ENCODE results near the gene SPATA13. TPM values are rescaled to one million over a fixed set of nuclear protein-coding genes. Genes with fewer than 3 reads are reported as not detected.

Gene SPATA13
- total and polyA plus RNA-seq, 4 donors = 10.5 to 36.7 (median 20.1) TPM

DNA sequence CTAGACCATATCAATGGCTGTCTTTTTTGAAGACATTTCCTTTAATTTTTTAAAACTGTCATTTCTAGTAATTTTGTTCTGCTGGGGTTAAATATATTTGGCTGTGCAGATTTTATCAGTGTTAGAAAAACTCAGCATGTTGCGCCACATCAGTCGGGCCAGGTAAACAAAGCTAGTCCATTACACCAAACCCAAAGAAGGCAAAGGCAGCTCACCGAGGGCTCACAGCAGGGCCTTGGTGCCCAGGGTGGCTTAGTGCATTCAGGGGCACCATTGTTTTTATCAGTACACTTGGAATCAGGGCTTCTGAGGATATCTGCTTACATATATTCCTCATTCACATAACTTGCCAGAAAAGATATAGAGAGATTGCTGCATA lies 22.2 kb downstream of the SPATA13 start:
- TF ChIP-seq, protein P1, sequence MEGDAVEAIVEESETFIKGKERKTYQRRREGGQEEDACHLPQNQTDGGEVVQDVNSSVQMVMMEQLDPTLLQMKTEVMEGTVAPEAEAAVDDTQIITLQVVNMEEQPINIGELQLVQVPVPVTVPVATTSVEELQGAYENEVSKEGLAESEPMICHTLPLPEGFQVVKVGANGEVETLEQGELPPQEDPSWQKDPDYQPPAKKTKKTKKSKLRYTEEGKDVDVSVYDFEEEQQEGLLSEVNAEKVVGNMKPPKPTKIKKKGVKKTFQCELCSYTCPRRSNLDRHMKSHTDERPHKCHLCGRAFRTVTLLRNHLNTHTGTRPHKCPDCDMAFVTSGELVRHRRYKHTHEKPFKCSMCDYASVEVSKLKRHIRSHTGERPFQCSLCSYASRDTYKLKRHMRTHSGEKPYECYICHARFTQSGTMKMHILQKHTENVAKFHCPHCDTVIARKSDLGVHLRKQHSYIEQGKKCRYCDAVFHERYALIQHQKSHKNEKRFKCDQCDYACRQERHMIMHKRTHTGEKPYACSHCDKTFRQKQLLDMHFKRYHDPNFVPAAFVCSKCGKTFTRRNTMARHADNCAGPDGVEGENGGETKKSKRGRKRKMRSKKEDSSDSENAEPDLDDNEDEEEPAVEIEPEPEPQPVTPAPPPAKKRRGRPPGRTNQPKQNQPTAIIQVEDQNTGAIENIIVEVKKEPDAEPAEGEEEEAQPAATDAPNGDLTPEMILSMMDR (IDR thresholded peaks at IDR 0.05; ENCODE audit: control extremely low read depth, extremely low read depth) = no peak
- Histone ChIP-seq H3K4me3 (no peak overlapping the region), H3K9ac (ENCODE audit: insufficient read depth in 1 of 2, low read length in 2 of 2) (no peak overlapping the region), H3K27ac (ENCODE audit: low read depth in 1 of 2, low read length in 1 of 2) (no peak overlapping the region), H3K4me1 (ENCODE audit: control insufficient read depth in 5 of 5, insufficient read depth in 5 of 5, low read length in 5 of 5) (no peaks in the 10 kb centered on the region), H3K27me3 (ENCODE audit: control insufficient read depth in 3 of 3, insufficient read depth in 3 of 3, low read length in 2 of 3) (no peaks in the 10 kb centered on the region), H3K9me3 (ENCODE audit: control insufficient read depth in 4 of 4, insufficient read depth in 3 of 4, low read length in 3 of 4) (peaks cover 0 to 2% (median 0%) of the 10 kb centered on the region in 4 donors), H3K36me3 (ENCODE audit: control insufficient read depth in 4 of 4, insufficient read depth in 4 of 4, low read length in 4 of 4) (no peaks in the 10 kb centered on the region)
- ATAC-seq (ENCODE audit: insufficient read depth, low FRiP score) = no peak
- WGBS, 2 donors = 82 to 85% methylated on average over 3 of the region's 3 CpGs
- DNase-seq = no peak

DNA sequence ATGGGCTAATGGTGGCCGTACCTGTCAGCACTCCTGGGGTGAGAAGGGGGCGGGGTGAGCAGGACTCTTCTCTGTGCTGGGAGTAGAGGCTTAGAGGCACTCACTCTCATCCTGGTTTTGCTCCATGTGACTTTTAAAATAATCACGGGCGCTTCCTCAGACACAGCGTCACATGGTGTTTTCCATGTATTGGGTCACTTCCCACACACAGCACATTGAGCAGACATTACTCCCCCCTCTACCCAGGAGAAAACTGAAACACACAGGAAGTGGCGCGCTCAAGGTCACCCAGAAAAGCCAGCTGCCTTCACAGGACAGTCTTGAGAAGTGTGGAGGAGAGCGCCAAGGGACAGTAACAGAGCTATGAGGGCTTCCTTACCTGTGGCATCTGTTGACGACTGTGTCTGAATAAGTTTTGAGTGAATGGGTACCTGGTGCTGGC lies 23.2 kb downstream of the SPATA13 start:
- no peak overlapping the region for H3K9ac ChIP-seq (ENCODE audit: insufficient read depth in 1 of 2, low read length in 2 of 2)
- H3K9me3 ChIP-seq (ENCODE audit: control insufficient read depth in 4 of 4, insufficient read depth in 3 of 4, low read length in 3 of 4) = peaks cover 0 to 4% (median 2%) of the 10 kb centered on the region in 4 donors
- H3K4me1 ChIP-seq (ENCODE audit: control insufficient read depth in 5 of 5, insufficient read depth in 5 of 5, low read length in 5 of 5) = no peaks in the 10 kb centered on the region
- DNase-seq (no peak), ATAC-seq (ENCODE audit: insufficient read depth, low FRiP score) (no peak)
- TF ChIP-seq, protein P1 (IDR thresholded peaks at IDR 0.05; ENCODE audit: control extremely low read depth, extremely low read depth) = no peak
- no peak overlapping the region for H3K4me3 ChIP-seq
- WGBS, 2 donors = 85 to 88% methylated on average over 9 of the region's 9 CpGs
- no peak overlapping the region for H3K27ac ChIP-seq (ENCODE audit: low read depth in 1 of 2, low read length in 1 of 2)
- no peaks in the 10 kb centered on the region for H3K27me3 ChIP-seq (ENCODE audit: control insufficient read depth in 3 of 3, insufficient read depth in 3 of 3, low read length in 2 of 3)
- no peaks in the 10 kb centered on the region for H3K36me3 ChIP-seq (ENCODE audit: control insufficient read depth in 4 of 4, insufficient read depth in 4 of 4, low read length in 4 of 4)

DNA sequence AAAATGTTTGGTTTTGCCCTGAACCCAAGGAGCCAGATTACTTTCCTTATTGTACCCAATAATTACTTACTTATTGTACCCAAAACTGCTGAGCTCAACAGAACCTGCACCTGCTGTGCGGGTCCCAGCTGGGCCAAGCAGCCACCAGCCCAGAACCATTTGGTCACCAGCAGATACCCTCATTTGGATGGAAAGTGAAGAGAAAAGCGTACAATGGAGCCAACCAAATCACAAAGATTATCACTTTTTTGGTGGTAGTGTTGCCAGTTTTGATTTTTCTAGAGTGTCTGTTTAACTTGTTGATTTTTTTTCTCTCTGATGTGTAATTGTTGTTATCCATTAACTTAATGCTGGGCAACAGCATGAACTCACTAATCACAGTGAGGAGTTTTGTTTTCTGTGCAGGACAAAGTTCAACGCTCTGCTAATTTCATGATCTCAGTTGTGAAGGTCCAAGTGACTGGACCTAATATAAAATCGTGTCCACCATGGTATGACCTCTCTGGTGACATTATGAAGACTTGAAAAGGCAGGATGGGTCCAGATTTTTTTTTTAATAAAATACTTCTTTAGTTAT lies 23.8 kb downstream of the SPATA13 start:
- H3K36me3 ChIP-seq (ENCODE audit: control insufficient read depth in 4 of 4, insufficient read depth in 4 of 4, low read length in 4 of 4) = no peaks in the 10 kb centered on the region
- no peak for ATAC-seq (ENCODE audit: insufficient read depth, low FRiP score)
- H3K4me3 ChIP-seq = no peak overlapping the region
- 93 to 94% methylated on average over 4 of the region's 4 CpGs for WGBS, 2 donors
- H3K9ac ChIP-seq (ENCODE audit: insufficient read depth in 1 of 2, low read length in 2 of 2) = no peak overlapping the region
- TF ChIP-seq, protein P1 (IDR thresholded peaks at IDR 0.05; ENCODE audit: control extremely low read depth, extremely low read depth) = no peak
- H3K4me1 ChIP-seq (ENCODE audit: control insufficient read depth in 5 of 5, insufficient read depth in 5 of 5, low read length in 5 of 5) = no peaks in the 10 kb centered on the region
- DNase-seq = no peak
- H3K9me3 ChIP-seq (ENCODE audit: control insufficient read depth in 4 of 4, insufficient read depth in 3 of 4, low read length in 3 of 4) = peaks cover 0 to 4% (median 3%) of the 10 kb centered on the region in 4 donors
- no peaks in the 10 kb centered on the region for H3K27me3 ChIP-seq (ENCODE audit: control insufficient read depth in 3 of 3, insufficient read depth in 3 of 3, low read length in 2 of 3)
- no peak overlapping the region for H3K27ac ChIP-seq (ENCODE audit: low read depth in 1 of 2, low read length in 1 of 2)

DNA sequence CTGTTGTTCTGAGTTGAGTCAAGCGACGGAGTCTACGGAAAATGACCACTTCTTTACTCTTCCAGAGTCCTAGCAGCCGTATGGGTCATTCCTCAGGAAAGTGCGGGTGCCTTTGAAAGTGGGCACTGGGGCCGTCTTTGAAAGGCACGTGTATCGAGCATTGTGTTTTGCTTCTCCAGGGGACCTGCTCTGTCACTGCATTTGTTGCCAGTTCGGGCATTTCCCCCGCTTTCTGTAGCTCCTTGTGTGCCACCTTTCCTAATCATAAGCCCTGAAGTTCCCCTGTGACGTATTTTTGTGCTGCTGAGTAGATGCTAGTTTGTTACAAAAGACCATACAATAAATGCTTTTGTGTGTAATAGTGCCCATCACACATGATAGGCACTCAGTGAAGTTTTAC lies 24.4 kb downstream of the SPATA13 start:
- H3K4me3 ChIP-seq = no peak overlapping the region
- TF ChIP-seq, protein P1 (IDR thresholded peaks at IDR 0.05; ENCODE audit: control extremely low read depth, extremely low read depth) = no peak
- no peak for DNase-seq
- no peak overlapping the region for H3K9ac ChIP-seq (ENCODE audit: insufficient read depth in 1 of 2, low read length in 2 of 2)
- peaks cover 0 to 4% (median 3%) of the 10 kb centered on the region in 4 donors for H3K9me3 ChIP-seq (ENCODE audit: control insufficient read depth in 4 of 4, insufficient read depth in 3 of 4, low read length in 3 of 4)
- H3K27ac ChIP-seq (ENCODE audit: low read depth in 1 of 2, low read length in 1 of 2) = no peak overlapping the region
- 91 to 96% methylated on average over 11 of the region's 11 CpGs for WGBS, 2 donors
- no peaks in the 10 kb centered on the region for H3K36me3 ChIP-seq (ENCODE audit: control insufficient read depth in 4 of 4, insufficient read depth in 4 of 4, low read length in 4 of 4)
- ATAC-seq (ENCODE audit: insufficient read depth, low FRiP score) = no peak
- no peaks in the 10 kb centered on the region for H3K27me3 ChIP-seq (ENCODE audit: control insufficient read depth in 3 of 3, insufficient read depth in 3 of 3, low read length in 2 of 3)
- H3K4me1 ChIP-seq (ENCODE audit: control insufficient read depth in 5 of 5, insufficient read depth in 5 of 5, low read length in 5 of 5) = no peaks in the 10 kb centered on the region
